ENCODE data around the gene LRRC8C. TPM values are rescaled to one million over a fixed set of nuclear protein-coding genes. Genes with fewer than 3 reads are reported as not detected.

Gene LRRC8C
- polyA plus RNA-seq, 3 donors: 1.3 to 10.4 (median 4.9) TPM

DNA sequence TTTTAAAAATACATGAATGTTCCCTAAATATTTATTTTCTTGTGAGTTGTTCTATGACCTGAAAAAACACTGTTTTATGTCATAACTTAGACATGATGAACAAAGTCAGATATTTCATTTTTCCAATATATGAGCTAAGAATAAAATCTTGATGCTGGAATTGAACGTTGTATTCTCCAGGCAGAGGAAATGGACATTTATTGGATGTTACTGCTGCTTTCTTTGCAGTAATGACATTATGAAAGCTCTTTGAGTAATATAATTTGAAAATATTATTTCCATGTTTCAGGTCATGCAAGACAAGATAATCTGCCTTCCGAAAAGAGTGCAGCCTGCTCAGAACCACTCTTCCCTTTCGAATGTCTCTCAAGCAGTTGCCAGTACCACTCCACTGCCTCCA, 79.5 kb downstream of the LRRC8C start:
- H3K27ac ChIP-seq (ENCODE audit: low read depth, low read length): no peak overlapping the region
- 91 to 93% (median 92%) methylated on average over 3 of the region's 3 CpGs for WGBS, 3 donors

DNA sequence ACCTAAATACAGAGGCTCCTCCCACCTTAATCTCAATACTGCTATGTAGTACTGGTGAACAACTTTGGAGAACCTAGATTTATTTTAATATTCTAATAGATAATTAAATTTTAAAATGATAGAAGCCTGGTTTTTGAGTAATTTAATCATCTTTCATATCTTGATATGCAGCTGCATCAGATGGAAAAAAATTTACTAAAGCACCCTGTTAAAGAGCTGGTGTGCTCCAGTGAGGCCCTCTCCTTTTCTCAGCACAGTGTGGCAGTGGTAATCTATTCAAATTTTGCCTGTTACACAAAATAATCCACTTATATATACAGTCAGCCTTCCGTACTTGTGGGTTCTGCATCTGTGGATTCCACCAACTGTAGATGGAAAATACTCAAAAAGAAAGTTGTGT, 82.8 kb downstream of the LRRC8C start:
- no peak overlapping the region for H3K27ac ChIP-seq (ENCODE audit: low read depth, low read length)
- WGBS, 3 donors: 93 to 100% (median 97%) methylated on average over 1 of the region's 1 CpG

DNA sequence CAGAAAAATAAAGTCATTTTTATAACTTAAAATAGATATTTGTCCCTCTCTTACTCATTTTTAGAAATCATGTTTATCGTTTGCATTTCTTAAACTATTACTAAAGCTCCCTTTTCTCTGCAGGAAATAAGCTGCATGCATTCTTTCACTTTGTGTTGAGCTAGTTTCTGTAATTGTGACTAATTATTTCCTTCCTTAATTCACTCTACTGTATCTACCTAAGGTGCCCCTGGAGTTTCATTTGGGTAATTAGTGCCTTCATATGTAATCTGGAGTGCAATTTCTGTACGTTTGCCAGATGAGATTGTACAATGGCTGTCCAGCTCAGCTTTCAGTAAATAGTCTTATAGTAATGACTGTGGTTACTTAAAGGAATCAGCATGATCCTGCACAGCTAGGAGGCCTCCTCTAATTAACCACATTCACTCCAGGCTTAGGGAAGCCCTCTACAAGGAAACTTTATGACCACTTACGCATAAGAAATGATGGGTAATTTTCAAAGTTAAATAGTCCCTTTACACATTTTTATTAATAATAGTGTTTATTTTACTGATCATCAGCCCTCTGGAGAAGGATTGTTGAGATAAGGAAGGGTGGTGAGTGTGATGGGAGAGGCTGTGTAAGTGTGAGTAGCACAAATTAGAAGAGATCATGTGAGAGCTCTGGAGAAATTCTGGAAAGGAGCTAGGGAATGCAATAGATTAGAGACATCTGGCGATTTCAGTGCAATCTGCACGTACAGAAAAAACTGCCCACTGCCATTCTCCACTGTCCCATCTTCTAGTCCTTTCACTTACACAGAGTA, 86.8 kb downstream of the LRRC8C start:
- no peak overlapping the region for H3K27ac ChIP-seq (ENCODE audit: low read depth, low read length)

DNA sequence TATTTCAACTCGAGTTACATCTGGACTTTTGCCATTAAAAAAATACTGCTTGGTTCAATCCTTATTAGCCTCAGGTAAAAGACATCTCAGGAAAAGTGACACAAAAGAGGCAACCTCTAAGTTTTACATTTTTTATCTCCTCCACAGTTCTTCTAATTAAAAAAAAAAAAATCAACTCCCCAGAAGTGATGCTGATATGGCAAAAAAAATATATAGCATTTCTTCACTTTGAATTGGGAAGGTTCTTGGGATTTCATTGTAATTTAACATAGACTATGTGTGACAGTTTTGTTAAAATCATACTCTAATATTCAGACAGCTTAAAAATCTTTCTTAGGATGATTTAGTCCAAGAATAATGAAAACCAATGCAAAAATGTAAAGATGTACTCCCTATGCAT, 87.9 kb downstream of the LRRC8C start:
- WGBS, 3 donors: 74 to 88% (median 83%) methylated on average over 1 of the region's 1 CpG
- no peak overlapping the region for H3K27ac ChIP-seq (ENCODE audit: low read depth, low read length)

More for the DNA sequence above, 86.8 kb downstream of the LRRC8C start:
- WGBS, 3 donors: 37 to 64% (median 39%) methylated on average over 5 of the region's 5 CpGs

GRCh38 chr1:89721351-89721750, 88.4 kb downstream of the LRRC8C start:
- WGBS, 3 donors: 58 to 71% (median 64%) methylated on average over 3 of the region's 3 CpGs
- H3K27ac ChIP-seq (ENCODE audit: low read depth, low read length): no peak overlapping the region

GRCh38 chr1:89723144-89723543, 90.2 kb downstream of the LRRC8C start:
- whole genome bisulfite sequencing, 3 donors: 88 to 89% (median 89%) methylated on average over 2 of the region's 2 CpGs
- H3K27ac ChIP-seq (ENCODE audit: low read depth, low read length): no peak overlapping the region

DNA sequence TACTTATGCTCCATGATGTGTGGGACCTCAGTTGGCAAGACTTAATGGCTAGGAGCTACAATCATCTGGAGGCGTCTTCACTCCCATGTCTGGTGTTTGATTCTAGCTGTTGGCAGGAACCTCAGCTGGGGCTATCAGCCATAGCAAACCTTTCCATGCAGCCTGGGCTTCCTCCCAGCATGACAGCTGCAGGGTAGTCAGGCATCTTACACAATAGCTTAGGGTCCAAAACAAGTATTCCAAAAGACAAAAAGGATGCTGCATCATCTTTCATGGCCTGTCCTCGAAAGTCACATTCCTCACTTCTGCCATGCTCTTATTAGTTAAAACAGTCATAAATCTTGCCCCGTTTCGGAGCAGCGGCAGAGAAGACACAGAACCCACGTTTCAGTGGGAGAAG, 90.9 kb downstream of the LRRC8C start:
- H3K27ac ChIP-seq (ENCODE audit: low read depth, low read length): peak overlapping the region; percentile 55

GRCh38 chr1:89724369-89725010, 91.6 kb downstream of the LRRC8C start:
- H3K27ac ChIP-seq (ENCODE audit: low read depth, low read length): no peak overlapping the region
- 26 to 71% (median 34%) methylated on average over 3 of the region's 3 CpGs for WGBS, 3 donors

More for the DNA sequence above, 90.9 kb downstream of the LRRC8C start:
- 25 to 68% (median 29%) methylated on average over 6 of the region's 6 CpGs for WGBS, 3 donors

GRCh38 chr1:89725011-89725370, 92.1 kb downstream of the LRRC8C start:
- H3K27ac ChIP-seq (ENCODE audit: low read depth, low read length): no peak overlapping the region
- 52 to 74% (median 54%) methylated on average over 4 of the region's 4 CpGs for WGBS, 3 donors

DNA sequence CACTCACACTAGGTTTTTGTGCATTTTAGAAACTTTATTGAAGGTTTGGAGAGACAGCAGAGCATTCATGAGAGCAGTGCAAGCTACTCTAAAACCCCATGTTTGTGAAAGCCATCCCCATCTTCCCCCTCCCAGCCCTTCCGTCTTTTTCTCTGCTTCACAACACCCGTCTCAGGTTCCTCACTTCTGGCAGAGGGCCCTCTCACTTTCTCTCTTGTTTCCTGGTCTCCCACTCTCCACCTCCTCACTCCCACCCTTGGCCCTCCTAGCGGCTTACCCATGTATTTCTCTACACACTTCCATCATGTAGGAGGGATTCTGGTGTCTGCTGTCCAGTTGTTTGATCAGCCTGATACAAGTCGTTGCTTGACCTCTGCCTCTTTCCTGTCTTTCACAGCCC, 92.7 kb downstream of the LRRC8C start:
- WGBS, 3 donors: 74 to 76% (median 76%) methylated on average over 4 of the region's 4 CpGs
- no peak overlapping the region for H3K27ac ChIP-seq (ENCODE audit: low read depth, low read length)

- WGBS, 3 donors: 69 to 81% (median 76%) methylated on average over 12 of the region's 12 CpGs
- H3K27ac ChIP-seq (ENCODE audit: low read depth, low read length): no peak overlapping the region
Measured at GRCh38 chr1:89727517-89728312, 94.8 kb downstream of the LRRC8C start.

GRCh38 chr1:89728381-89728780, 95.5 kb downstream of the LRRC8C start:
- H3K27ac ChIP-seq (ENCODE audit: low read depth, low read length): no peak overlapping the region
- WGBS, 3 donors: 55 to 81% (median 73%) methylated on average over 4 of the region's 4 CpGs

DNA sequence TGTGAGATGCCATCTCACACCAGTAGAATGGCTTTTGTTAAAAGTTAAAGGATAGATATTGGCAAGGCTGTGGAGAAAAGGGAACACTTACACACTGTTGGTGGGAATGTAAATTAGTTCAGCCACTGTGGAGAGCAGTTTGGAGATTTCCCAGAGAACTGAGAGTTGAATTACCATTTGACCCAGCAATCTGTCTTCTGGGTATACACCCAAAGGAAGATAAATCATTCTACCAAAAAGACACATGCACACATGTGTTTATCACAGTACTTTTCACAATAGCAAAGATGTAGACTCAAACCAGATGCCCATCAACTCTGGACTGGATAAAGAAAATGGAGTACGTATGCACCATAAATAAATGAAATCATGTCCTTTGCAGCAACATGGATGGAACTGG, 99.3 kb downstream of the LRRC8C start:
- WGBS, 3 donors: 69 to 93% (median 79%) methylated on average over 1 of the region's 1 CpG
- H3K27ac ChIP-seq (ENCODE audit: low read depth, low read length): no peak overlapping the region

DNA sequence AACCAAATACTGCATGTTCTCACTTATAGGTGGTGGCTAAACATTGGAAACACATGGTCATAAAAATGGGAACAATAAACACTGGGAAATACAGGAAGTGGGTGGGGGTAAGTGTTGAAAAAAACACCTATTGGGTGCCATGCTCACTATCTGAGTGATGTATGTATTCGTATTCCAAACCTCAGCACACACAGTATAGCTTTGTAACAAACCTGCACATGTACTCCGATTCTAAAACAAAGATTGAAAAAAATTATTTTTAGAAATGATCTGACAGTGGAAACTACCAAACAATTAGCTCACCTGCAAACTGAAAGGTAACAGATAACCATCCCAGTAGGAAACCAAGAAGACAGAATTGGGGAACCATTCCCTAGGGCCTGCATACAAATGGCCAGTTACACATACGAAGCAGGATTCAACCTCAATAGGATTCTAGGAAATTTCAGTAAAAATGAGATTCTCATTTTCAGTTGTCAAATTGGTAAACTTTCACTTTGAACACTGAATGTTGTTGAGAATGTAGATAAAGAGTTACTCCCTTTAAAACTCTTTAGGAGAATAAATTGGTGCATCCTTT, 99.8 kb downstream of the LRRC8C start:
- 70 to 81% (median 79%) methylated on average over 3 of the region's 3 CpGs for WGBS, 3 donors

GRCh38 chr1:89733748-89734147, 100.8 kb downstream of the LRRC8C start:
- 78 to 84% (median 82%) methylated on average over 4 of the region's 4 CpGs for WGBS, 3 donors
- H3K27ac ChIP-seq (ENCODE audit: low read depth, low read length): no peak overlapping the region

More for the DNA sequence above, 99.8 kb downstream of the LRRC8C start:
- no peak overlapping the region for H3K27ac ChIP-seq (ENCODE audit: low read depth, low read length)

DNA sequence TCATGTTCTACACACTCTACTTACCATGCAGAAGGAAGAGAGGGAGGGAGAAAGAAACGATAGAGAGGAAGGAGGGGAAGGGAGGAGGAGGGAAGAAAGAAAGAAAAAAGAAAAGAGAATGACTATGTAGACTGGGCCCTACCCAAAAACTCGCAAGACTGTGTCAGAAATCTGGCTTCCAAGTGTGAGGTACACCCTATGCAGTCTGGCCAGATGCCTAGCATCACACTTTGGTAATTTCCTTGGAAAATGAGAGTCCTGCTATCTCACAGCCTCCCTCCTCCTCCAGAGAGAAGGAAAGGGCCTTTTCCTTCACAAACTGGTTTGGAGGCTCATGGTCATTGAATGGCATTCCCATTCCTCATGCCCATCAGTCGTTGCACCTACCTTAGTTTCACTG, 101.5 kb downstream of the LRRC8C start:
- no peak overlapping the region for H3K27ac ChIP-seq (ENCODE audit: low read depth, low read length)
- 55 to 65% (median 62%) methylated on average over 3 of the region's 3 CpGs for WGBS, 3 donors

DNA sequence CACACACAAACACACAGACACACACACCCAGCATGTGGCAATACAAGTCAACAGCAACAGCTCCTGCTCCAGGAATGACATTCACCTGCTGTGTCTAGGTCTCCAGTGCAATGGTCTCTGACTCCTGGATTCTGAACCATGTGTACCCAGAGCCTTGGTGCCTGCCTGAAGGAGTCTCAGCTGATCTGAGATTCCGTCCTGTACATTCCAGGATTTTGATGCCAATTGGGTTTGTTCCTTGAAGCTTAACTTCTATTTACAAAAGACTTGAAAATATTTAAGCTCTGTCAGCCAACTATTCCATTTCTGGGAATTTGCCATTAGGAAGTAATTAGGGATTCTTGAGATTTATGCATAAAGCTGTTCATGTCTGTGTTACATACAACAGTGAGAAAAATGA, 102.6 kb downstream of the LRRC8C start:
- WGBS, 3 donors: 21 to 54% (median 45%) methylated on average over 1 of the region's 1 CpG
- no peak overlapping the region for H3K27ac ChIP-seq (ENCODE audit: low read depth, low read length)

- 89 to 93% (median 92%) methylated on average over 5 of the region's 5 CpGs for WGBS, 3 donors
- no peak overlapping the region for H3K27ac ChIP-seq (ENCODE audit: low read depth, low read length)
Measured at GRCh38 chr1:89736937-89737733, 104.2 kb downstream of the LRRC8C start.
